ENCODE results near the gene LENG1. TPM values are rescaled to one million over a fixed set of nuclear protein-coding genes. Genes with fewer than 3 reads are reported as not detected.

LENG1 gene
- total and polyA plus RNA-seq, 2 donors (not counting 3 experiments of a cell fraction or from before 2014, with no cell fraction given), result 3.0 to 5.0 TPM

- dilution Hi-C loops (cut with MboI; ENCODE audit: extremely low pct_ligation_motif_present, low sequenced_read_pairs) (no loop called here), intact Hi-C loops (cut with micrococcal nuclease) (loop anchor here (2.0 kb wide), 1 partner anchor 33 kb away; the partner anchor contains the start of gene NDUFA3)
- Histone ChIP-seq H2AFZ (ENCODE audit: low read depth, low read length) (peak overlapping the region; percentile 94), H3K27ac (ENCODE audit: insufficient read depth, low read depth, low read length) (peak overlapping the region; percentile 11), H4K20me1 (replicated peaks; ENCODE audit: control insufficient read depth, extremely low read depth, insufficient read depth, low read length) (no peaks in the 10 kb centered on the region), H3K9ac (replicated peaks; ENCODE audit: extremely low read depth, insufficient read depth, low read length) (peak overlapping the region; percentile 42), H3K4me2 (ENCODE audit: insufficient read depth, low read length) (peak overlapping the region; percentile 94), H3K4me1 (ENCODE audit: control insufficient read depth, extremely low read depth, insufficient read depth, low read length) (peaks cover 17% of the 10 kb centered on the region), H3K79me2 (ENCODE audit: control insufficient read depth, insufficient read depth, low read length) (peaks cover 35% of the 10 kb centered on the region), H3K9me1 (replicated peaks; ENCODE audit: control insufficient read depth, extremely low read depth, insufficient read depth, low read length) (no peaks in the 10 kb centered on the region), H3K27me3 (ENCODE audit: control insufficient read depth in 2 of 2, insufficient read depth in 2 of 2, low read length in 2 of 2) (no peaks in the 10 kb centered on the region), H3K36me3 (ENCODE audit: control insufficient read depth in 2 of 2, extremely low read depth in 1 of 2, insufficient read depth in 2 of 2, low read length in 2 of 2) (peaks cover 5 to 6% of the 10 kb centered on the region in 2 experiments), H3K4me3 (replicated peaks in 1 of 3; ENCODE audit: insufficient read depth in 1 of 3, low read depth in 1 of 3, low read length in 3 of 3) (peak overlapping the region; percentile 14 to 69 (median 38)), H3K9me3 (replicated peaks; ENCODE audit: control insufficient read depth, insufficient read depth, low read length) (no peaks in the 10 kb centered on the region)
- TF ChIP-seq FOS (IDR thresholded peaks at IDR 0.05; ENCODE audit: borderline replicate concordance, insufficient read depth, low read length) (no peak), POLR2A (IDR thresholded peaks at IDR 0.05; ENCODE audit: low read depth, low read length) (no peak), POLR2AphosphoS5 (IDR thresholded peaks at IDR 0.05; ENCODE audit: insufficient read depth, low read depth, low read length) (no peak), MYC (IDR thresholded peaks at IDR 0.05; ENCODE audit: low read depth, low read length) (no peak), GATA2 (IDR thresholded peaks at IDR 0.05; ENCODE audit: insufficient read depth, insufficient read length, low read depth, low read length) (no peak), MAX (IDR thresholded peaks at IDR 0.05; ENCODE audit: insufficient read depth, insufficient read length) (no peak), JUN (IDR thresholded peaks at IDR 0.05; ENCODE audit: borderline replicate concordance, insufficient read depth, insufficient read length, low read depth) (no peak), EZH2 (IDR thresholded peaks at IDR 0.05; ENCODE audit: borderline replicate concordance, low read depth, low read length, severe bottlenecking) (no peak)
- TF ChIP-seq, protein P1, sequence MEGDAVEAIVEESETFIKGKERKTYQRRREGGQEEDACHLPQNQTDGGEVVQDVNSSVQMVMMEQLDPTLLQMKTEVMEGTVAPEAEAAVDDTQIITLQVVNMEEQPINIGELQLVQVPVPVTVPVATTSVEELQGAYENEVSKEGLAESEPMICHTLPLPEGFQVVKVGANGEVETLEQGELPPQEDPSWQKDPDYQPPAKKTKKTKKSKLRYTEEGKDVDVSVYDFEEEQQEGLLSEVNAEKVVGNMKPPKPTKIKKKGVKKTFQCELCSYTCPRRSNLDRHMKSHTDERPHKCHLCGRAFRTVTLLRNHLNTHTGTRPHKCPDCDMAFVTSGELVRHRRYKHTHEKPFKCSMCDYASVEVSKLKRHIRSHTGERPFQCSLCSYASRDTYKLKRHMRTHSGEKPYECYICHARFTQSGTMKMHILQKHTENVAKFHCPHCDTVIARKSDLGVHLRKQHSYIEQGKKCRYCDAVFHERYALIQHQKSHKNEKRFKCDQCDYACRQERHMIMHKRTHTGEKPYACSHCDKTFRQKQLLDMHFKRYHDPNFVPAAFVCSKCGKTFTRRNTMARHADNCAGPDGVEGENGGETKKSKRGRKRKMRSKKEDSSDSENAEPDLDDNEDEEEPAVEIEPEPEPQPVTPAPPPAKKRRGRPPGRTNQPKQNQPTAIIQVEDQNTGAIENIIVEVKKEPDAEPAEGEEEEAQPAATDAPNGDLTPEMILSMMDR (IDR thresholded peaks at IDR 0.05; ENCODE audit: extremely low read depth in 1 of 2, insufficient read depth in 1 of 2, low read depth in 1 of 2, low read length in 2 of 2), result no peak
- FAIRE-seq, result peak; percentile 12
- BruUV-seq (replicated peaks), result no TSS peak
- no peak for DNase-seq (ENCODE audit: low read depth, low spot score)
- ChIA-PET CTCF (interaction anchor here (1.0 to 1.7 kb wide), 8 partner anchors 23 to 343 kb away, joined by 3 to 12 read pairs (median 6); partner anchors contain the start of gene LENG1), POLR2A (interaction anchor here (0.6 to 1.7 kb wide), 11 partner anchors 12 to 312 kb away, joined by 3 to 13 read pairs (median 4); partner anchors contain the start of genes LENG1, MBOAT7, MYADM and PRPF31)
Measured at GRCh38 chr19:54136086-54136863, 23.2 kb downstream of the LENG1 start.
